Gastrocnemius medialis (tissue), 4 donors: ENCODE results near the gene ZFHX3. TPM values are rescaled to one million over a fixed set of nuclear protein-coding genes. Genes with fewer than 3 reads are reported as not detected.
A peak's percentile ranks its signal among the peaks of the same experiment; 100 is the strongest.

ENCODE experiments used
- ATAC-seq, 2 donors: fragments of 150-250 bp; one replicate each; pipeline ENCODE4 v1.9.1; 2016
- DNase-seq, 2 donors: peaks; one replicate each; pipeline ENCODE4 v3.0.0-alpha.2; 2019
- H3K27ac ChIP-seq, 4 donors: fragments of 200-600 bp; sonication (generic); 1 replicate in 1 of 4; 2 replicates in 3 of 4; pipeline ENCODE4 v1.5.1; 2016 to 2018; ENCODE audit warnings: mild to moderate bottlenecking in 2 of 4, moderate library complexity in 1 of 4
- H3K27me3 ChIP-seq, 3 donors: fragments of 200-600 bp; sonication (generic) in 2 of 3; 1 replicate in 1 of 3; 2 replicates in 2 of 3; pipeline versions ENCODE4 v1.5.1 to v1.6.0; 2016 to 2019; ENCODE audit warnings: mild to moderate bottlenecking in 1 of 3, moderate library complexity in 1 of 3
- H3K36me3 ChIP-seq, 2 donors: fragments of 200-600 bp; sonication (generic) in 1 of 2; one replicate each; pipeline ENCODE4 v1.5.1; 2017 to 2018
- H3K4me1 ChIP-seq, 2 donors: fragments of 200-600 bp; sonication (generic) in 1 of 2; one replicate each; pipeline ENCODE4 v1.5.1; 2016 to 2017; ENCODE audit warnings: mild to moderate bottlenecking in 2 of 2
- H3K4me3 ChIP-seq, 4 donors: fragments of 200-600 bp; sonication (generic) in 3 of 4; 1 replicate in 1 of 4; 2 replicates in 3 of 4; pipeline ENCODE4 v1.5.1; 2016 to 2019; ENCODE audit warnings: mild to moderate bottlenecking in 2 of 4
- H3K9me3 ChIP-seq, 3 donors: fragments of 200-600 bp; sonication (generic) in 2 of 3; 1 replicate in 1 of 3; 2 replicates in 2 of 3; pipeline ENCODE4 v1.5.1; 2016 to 2019
- POLR2A ChIP-seq, 2 donors: fragments of 450-650 bp; IDR thresholded peaks; one replicate each; pipeline ENCODE4 v1.6.1; 2017; ENCODE audit warnings: antibody characterized with exemption in 2 of 2, mild to moderate bottlenecking in 2 of 2, moderate library complexity in 2 of 2
- in situ Hi-C, 4 donors: fragments of 200-750 bp; cut with MboI; loops; one replicate each; pipeline versions ENCODE4 v1.15.0 to v1.8.0; 2017; ENCODE audit warnings: low sequenced_read_pairs in 4 of 4
- intact Hi-C: fragments of 100-400 bp; cut with DNase I; formaldehyde crosslinking; loops from one replicate; pipeline ENCODE4 v1.15.1; 2023; ENCODE audit warnings: low total_unique reads
- total RNA-seq, 4 donors: library from RNA; depleted of rRNA; stranded (reverse); fragments of >200 nt; gene quantifications; one replicate each; pipeline versions ENCODE4 v1.1.0 to v1.2.3, GENCODE V29; 2016
- TF ChIP-seq, protein P1 (sequence below), 5 experiments: fragments of 450-650 bp in 3 of 5; fragments of 200-600 bp in 2 of 5; sonication (generic) in 2 of 5; IDR thresholded peaks in 4 of 5; conservative IDR thresholded peaks in 1 of 5; 1 replicate in 4 of 5; 2 replicates in 1 of 5; pipeline ENCODE4 v1.5.1; 2016 to 2019; ENCODE audit warnings: antibody characterized with exemption in 5 of 5, mild to moderate bottlenecking in 3 of 5, moderate library complexity in 3 of 5

ZFHX3 gene
- total RNA-seq, 4 donors from 2014 or later: 14.0 to 28.5 (median 27.3) TPM

- ATAC-seq (no peak), DNase-seq (no peak)
- H3K4me3 ChIP-seq: no peak overlapping the region
- no peak for TF ChIP-seq POLR2A (IDR thresholded peaks at IDR 0.05)
- TF ChIP-seq, protein P1, sequence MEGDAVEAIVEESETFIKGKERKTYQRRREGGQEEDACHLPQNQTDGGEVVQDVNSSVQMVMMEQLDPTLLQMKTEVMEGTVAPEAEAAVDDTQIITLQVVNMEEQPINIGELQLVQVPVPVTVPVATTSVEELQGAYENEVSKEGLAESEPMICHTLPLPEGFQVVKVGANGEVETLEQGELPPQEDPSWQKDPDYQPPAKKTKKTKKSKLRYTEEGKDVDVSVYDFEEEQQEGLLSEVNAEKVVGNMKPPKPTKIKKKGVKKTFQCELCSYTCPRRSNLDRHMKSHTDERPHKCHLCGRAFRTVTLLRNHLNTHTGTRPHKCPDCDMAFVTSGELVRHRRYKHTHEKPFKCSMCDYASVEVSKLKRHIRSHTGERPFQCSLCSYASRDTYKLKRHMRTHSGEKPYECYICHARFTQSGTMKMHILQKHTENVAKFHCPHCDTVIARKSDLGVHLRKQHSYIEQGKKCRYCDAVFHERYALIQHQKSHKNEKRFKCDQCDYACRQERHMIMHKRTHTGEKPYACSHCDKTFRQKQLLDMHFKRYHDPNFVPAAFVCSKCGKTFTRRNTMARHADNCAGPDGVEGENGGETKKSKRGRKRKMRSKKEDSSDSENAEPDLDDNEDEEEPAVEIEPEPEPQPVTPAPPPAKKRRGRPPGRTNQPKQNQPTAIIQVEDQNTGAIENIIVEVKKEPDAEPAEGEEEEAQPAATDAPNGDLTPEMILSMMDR (IDR thresholded peaks at IDR 0.05 in 4 of 5, conservative IDR thresholded peaks at IDR 0.05 in 1 of 5): no peak
- no peaks in the 10 kb centered on the region for H3K36me3 ChIP-seq
- H3K27ac ChIP-seq: no peak overlapping the region
- intact Hi-C loops: loop anchor here (5.0 kb wide), 1 partner anchor 40 kb away; no protein-coding TSS in a partner anchor
- no peaks in the 10 kb centered on the region for H3K9me3 ChIP-seq
- H3K27me3 ChIP-seq: no peaks in the 10 kb centered on the region
- in situ Hi-C loops: no loop called here
- H3K4me1 ChIP-seq: peaks cover 44 to 47% of the 10 kb centered on the region in 2 donors
Measured at GRCh38 chr16:72852421-72852820, 195.5 kb downstream of the ZFHX3 start.

DNA sequence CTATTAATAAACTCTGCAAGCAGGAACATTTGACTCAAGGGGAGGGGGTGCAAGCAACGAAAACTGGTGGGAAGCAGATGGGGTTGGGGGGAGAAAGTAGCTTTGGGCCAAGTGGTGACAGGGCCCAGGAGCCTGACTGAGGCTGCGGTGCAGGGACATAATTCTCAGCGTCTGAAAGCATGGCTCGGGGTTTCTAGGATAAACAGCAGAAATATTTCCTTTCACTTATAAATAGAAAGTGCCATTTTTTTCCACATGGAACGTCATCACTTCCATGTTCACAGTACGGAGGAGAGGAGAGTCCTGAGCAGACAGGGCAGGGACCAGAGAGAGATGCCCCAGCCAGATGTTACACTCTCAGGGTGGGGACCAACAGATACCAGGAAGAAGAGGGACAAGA is 197.1 kb downstream of the ZFHX3 start:
- DNase-seq: no peak
- H3K4me1 ChIP-seq: peaks cover 60 to 61% of the 10 kb centered on the region in 2 donors
- in situ Hi-C loops (no loop called here), intact Hi-C loops (loop anchor here (5.0 kb wide), 1 partner anchor 41 kb away; no protein-coding TSS in a partner anchor)
- H3K9me3 ChIP-seq: no peaks in the 10 kb centered on the region
- peak overlapping the region; percentile 58 to 77 (median 66) for H3K27ac ChIP-seq
- no peak overlapping the region for H3K4me3 ChIP-seq
- H3K36me3 ChIP-seq: no peaks in the 10 kb centered on the region
- no peaks in the 10 kb centered on the region for H3K27me3 ChIP-seq
- ATAC-seq: peak in 1 of 2 donors; percentile 17
- no peak for TF ChIP-seq POLR2A (IDR thresholded peaks at IDR 0.05)
- TF ChIP-seq, protein P1 (IDR thresholded peaks at IDR 0.05 in 4 of 5, conservative IDR thresholded peaks at IDR 0.05 in 1 of 5): no peak

- intact Hi-C loops (loop anchor here (5.0 kb wide), 1 partner anchor 42 kb away; no protein-coding TSS in a partner anchor), in situ Hi-C loops (no loop called here)
- ATAC-seq (no peak), DNase-seq (no peak)
- Histone ChIP-seq H3K36me3 (no peaks in the 10 kb centered on the region), H3K9me3 (no peaks in the 10 kb centered on the region), H3K4me1 (peaks cover 67 to 68% of the 10 kb centered on the region in 2 donors), H3K27ac (peak overlapping the region; percentile 52 to 77 (median 66)), H3K27me3 (no peaks in the 10 kb centered on the region), H3K4me3 (no peak overlapping the region)
- TF ChIP-seq POLR2A (IDR thresholded peaks at IDR 0.05): no peak
- TF ChIP-seq, protein P1 (IDR thresholded peaks at IDR 0.05 in 4 of 5, conservative IDR thresholded peaks at IDR 0.05 in 1 of 5): no peak
Measured at GRCh38 chr16:72850021-72850420, 197.9 kb downstream of the ZFHX3 start.

- H3K9me3 ChIP-seq: no peaks in the 10 kb centered on the region
- DNase-seq (peak; percentile 23 to 72), ATAC-seq (peak; percentile 31 to 66)
- intact Hi-C loops: no loop called here
- TF ChIP-seq POLR2A (IDR thresholded peaks at IDR 0.05): no peak
- TF ChIP-seq, protein P1 (IDR thresholded peaks at IDR 0.05 in 4 of 5, conservative IDR thresholded peaks at IDR 0.05 in 1 of 5): no peak
- no peaks in the 10 kb centered on the region for H3K27me3 ChIP-seq
- peak overlapping the region; percentile 52 to 77 (median 66) for H3K27ac ChIP-seq
- peaks cover 69% of the 10 kb centered on the region in 2 donors for H3K4me1 ChIP-seq
- in situ Hi-C loops: loop anchor here in 2 of 4 donors (25.0 kb wide), 1 partner anchor 213 kb away; no protein-coding TSS in a partner anchor
- H3K4me3 ChIP-seq: peak overlapping the region; percentile 6 to 29 (median 20)
- H3K36me3 ChIP-seq: no peaks in the 10 kb centered on the region
Measured at GRCh38 chr16:72848759-72849664, 198.9 kb downstream of the ZFHX3 start.
